Endothelial cell of umbilical vein (primary cell): ENCODE measurements around the gene SAXO1.

Experiments used
- CTCF ChIP-seq, 2 donors: IDR thresholded peaks; 1 replicate in 1 of 2; 2 replicates in 1 of 2; pipeline ENCODE4 v1.5.1; 2011; ENCODE audit warnings: low read length in 2 of 2, mild to moderate bottlenecking in 2 of 2, moderate library complexity in 2 of 2, control low read depth in 1 of 2, inconsistent platforms in 1 of 2, low read depth in 1 of 2; ENCODE audit not compliant: insufficient read depth in 1 of 2; ENCODE audit errors: extremely low read depth in 1 of 2
- EZH2 ChIP-seq: IDR thresholded peaks from 2 replicates; pipeline ENCODE4 v1.6.1; 2012; ENCODE audit warnings: borderline replicate concordance, low read depth, mild to moderate bottlenecking, moderate library complexity, low read length, inconsistent platforms; ENCODE audit not compliant: severe bottlenecking
- FOS ChIP-seq: IDR thresholded peaks from 2 replicates; pipeline ENCODE4 v1.6.1; 2011; ENCODE audit warnings: mild to moderate bottlenecking, low read length, moderate library complexity, borderline replicate concordance; ENCODE audit not compliant: insufficient read depth
- GATA2 ChIP-seq: IDR thresholded peaks from 2 replicates; pipeline ENCODE4 v1.7.0; 2011; ENCODE audit warnings: low read depth, mild to moderate bottlenecking, moderate library complexity, mixed read lengths, low read length; ENCODE audit not compliant: insufficient read length, insufficient read depth
- MAX ChIP-seq: IDR thresholded peaks from 2 replicates; pipeline ENCODE4 v1.6.1; 2011; ENCODE audit not compliant: insufficient read depth, insufficient read length
- MYC ChIP-seq: IDR thresholded peaks from one replicate; pipeline ENCODE4 v1.6.1; 2011; ENCODE audit warnings: mild to moderate bottlenecking, low read depth, low read length
- POLR2A ChIP-seq: IDR thresholded peaks from 2 replicates; pipeline ENCODE4 v1.6.1; 2012; ENCODE audit warnings: low read depth, mild to moderate bottlenecking, control low read depth, low read length
- POLR2AphosphoS5 ChIP-seq: IDR thresholded peaks from 2 replicates; pipeline ENCODE4 v1.6.1; 2012; ENCODE audit warnings: low read depth, mild to moderate bottlenecking, control low read depth, low read length, moderate library complexity; ENCODE audit not compliant: insufficient read depth

GRCh38 chr9:18910435-18910834 lies 122.6 kb downstream of the SAXO1 start:
- TF ChIP-seq CTCF (IDR thresholded peaks at IDR 0.05; ENCODE audit: extremely low read depth in 1 of 2, insufficient read depth in 1 of 2, low read depth in 1 of 2, low read length in 2 of 2) (no peak), POLR2A (no peak), EZH2 (no peak), POLR2AphosphoS5 (no peak), GATA2 (no peak), FOS (no peak), MAX (no peak), MYC (no peak)
